GM23338 (cell line): ENCODE measurements around the gene ELFN2. TPM values are rescaled to one million over a fixed set of nuclear protein-coding genes. Genes with fewer than 3 reads are reported as not detected.

Experiments used
- ATAC-seq: fragments of 200-7000 bp; cut with Tn5 transposase; 3 replicates; pipeline ENCODE4 v1.9.1; 2020
- DNase-seq: peaks from one replicate; pipeline ENCODE4 v3.0.0-alpha.2; 2015; ENCODE audit warnings: low spot score
- H2AFZ ChIP-seq: fragments of 200-600 bp; sonication (generic); 2 replicates; pipeline ENCODE4 v1.8.0; 2016; ENCODE audit warnings: antibody characterized with exemption, mild to moderate bottlenecking, moderate library complexity
- H3F3A ChIP-seq: fragments of 200-600 bp; sonication (generic); replicated peaks from 2 replicates; pipeline ENCODE4 v1.8.0; 2017; ENCODE audit warnings: antibody characterized with exemption, mixed run types, low read depth
- H3K27ac ChIP-seq: fragments of 200-600 bp; sonication (generic); 2 replicates; pipeline ENCODE4 v1.6.1; 2016; ENCODE audit warnings: low read depth
- H3K27me3 ChIP-seq: fragments of 200-600 bp; sonication (generic); 2 replicates; pipeline ENCODE4 v1.8.0; 2016; ENCODE audit warnings: mild to moderate bottlenecking, mixed run types, moderate library complexity; ENCODE audit not compliant: insufficient read depth
- H3K36me3 ChIP-seq: fragments of 200-600 bp; sonication (generic); 2 replicates; pipeline ENCODE4 v1.8.0; 2016; ENCODE audit warnings: mild to moderate bottlenecking; ENCODE audit not compliant: insufficient read depth
- H3K4me1 ChIP-seq: fragments of 200-600 bp; sonication (generic); 2 replicates; pipeline ENCODE4 v1.8.0; 2016; ENCODE audit warnings: mild to moderate bottlenecking, moderate library complexity; ENCODE audit not compliant: insufficient read depth
- H3K4me2 ChIP-seq: fragments of 200-600 bp; sonication (generic); 2 replicates; pipeline ENCODE4 v1.7.1; 2017; ENCODE audit warnings: mixed run types
- H3K4me3 ChIP-seq: fragments of 200-600 bp; sonication (generic); 2 replicates; pipeline ENCODE4 v1.6.1; 2016; ENCODE audit warnings: mixed run types
- H3K79me2 ChIP-seq: fragments of 200-600 bp; sonication (generic); replicated peaks from 2 replicates; pipeline ENCODE4 v1.8.0; 2017; ENCODE audit warnings: mild to moderate bottlenecking; ENCODE audit not compliant: insufficient read depth
- H3K9me2 ChIP-seq: fragments of 200-600 bp; sonication (generic); 2 replicates; pipeline ENCODE4 v1.8.0; 2017; ENCODE audit not compliant: insufficient read depth
- H4K20me1 ChIP-seq: fragments of 200-600 bp; sonication (generic); replicated peaks from 2 replicates; pipeline ENCODE4 v1.8.0; 2017; ENCODE audit warnings: mild to moderate bottlenecking; ENCODE audit not compliant: insufficient read depth
- H3K27ac Mint-ChIP-seq: 2 replicates; pipeline ENCODE4 v1.8.0; 2020; ENCODE audit warnings: inconsistent platforms, mild to moderate bottlenecking, moderate library complexity, mixed read lengths
- H3K27me3 Mint-ChIP-seq: 3 replicates; pipeline ENCODE4 v1.8.0; 2022; ENCODE audit warnings: low read depth, mild to moderate bottlenecking, moderate library complexity, mixed read lengths, inconsistent platforms; ENCODE audit not compliant: insufficient read depth, poor library complexity
- H3K36me3 Mint-ChIP-seq: 3 replicates; pipeline ENCODE4 v1.8.0; 2021; ENCODE audit warnings: low read depth, mild to moderate bottlenecking, inconsistent platforms, moderate library complexity, mixed read lengths
- H3K4me1 Mint-ChIP-seq: 3 replicates; pipeline ENCODE4 v1.8.0; 2020; ENCODE audit warnings: mild to moderate bottlenecking, inconsistent platforms, mixed read lengths
- H3K4me3 Mint-ChIP-seq: 3 replicates; pipeline ENCODE4 v1.8.0; 2021; ENCODE audit warnings: moderate library complexity, mild to moderate bottlenecking, inconsistent platforms, mixed read lengths
- H3K9me3 Mint-ChIP-seq: 3 replicates; pipeline ENCODE4 v1.8.0; 2020; ENCODE audit warnings: moderate library complexity, mild to moderate bottlenecking, inconsistent platforms, mixed read lengths
- CREB1 ChIP-seq: fragments of 250-450 bp; sonication (Bioruptor Pico); IDR thresholded peaks from 2 replicates; pipeline ENCODE4 v1.5.0; 2020; ENCODE audit warnings: low read depth, mild to moderate bottlenecking, moderate library complexity
- CTCF ChIP-seq, 2 experiments: fragments of 200-600 bp in 1 of 2; sonication (generic) in 1 of 2; conservative IDR thresholded peaks; 2 replicates each; pipeline versions ENCODE4 v1.5.1 to v1.6.1; 2016 to 2017; ENCODE audit warnings: antibody characterized with exemption in 2 of 2, low read depth in 2 of 2, mild to moderate bottlenecking in 2 of 2, moderate library complexity in 1 of 2
- EZH2 ChIP-seq: fragments of 200-600 bp; sonication (generic); IDR thresholded peaks from one replicate; pipeline ENCODE4 v1.8.0; 2017; ENCODE audit warnings: antibody characterized with exemption, mild to moderate bottlenecking, low read depth; ENCODE audit not compliant: unreplicated experiment
- EZH2phosphoT487 ChIP-seq: fragments of 200-600 bp; sonication (generic); IDR thresholded peaks from one replicate; pipeline ENCODE4 v1.8.1; 2018; ENCODE audit warnings: antibody characterized with exemption; ENCODE audit not compliant: unreplicated experiment
- JUNB ChIP-seq: IDR thresholded peaks from one replicate; pipeline ENCODE4 v1.6.1; 2016; ENCODE audit warnings: antibody characterized with exemption; ENCODE audit not compliant: unreplicated experiment
- NANOG ChIP-seq: IDR thresholded peaks from 2 replicates; pipeline ENCODE4 v1.6.1; 2016; ENCODE audit warnings: antibody characterized with exemption, borderline replicate concordance
- POLR2AphosphoS5 ChIP-seq: IDR thresholded peaks from 2 replicates; pipeline ENCODE4 v1.6.1; 2016; ENCODE audit warnings: antibody characterized with exemption, low read depth
- REST ChIP-seq: IDR thresholded peaks from one replicate; pipeline ENCODE4 v1.6.1; 2018; ENCODE audit warnings: antibody characterized with exemption; ENCODE audit not compliant: unreplicated experiment
- STAT1 ChIP-seq: IDR thresholded peaks from one replicate; pipeline ENCODE4 v1.6.1; 2016; ENCODE audit warnings: antibody characterized with exemption; ENCODE audit not compliant: unreplicated experiment
- ZNF114 ChIP-seq: fragments of 250-450 bp; sonication (Bioruptor Pico); IDR thresholded peaks from 2 replicates; pipeline ENCODE4 v1.5.0; 2020; ENCODE audit warnings: mild to moderate bottlenecking, moderate library complexity
- ZNF331 ChIP-seq: fragments of 250-450 bp; sonication (Bioruptor Pico); IDR thresholded peaks from 2 replicates; pipeline ENCODE4 v1.5.0; 2020; ENCODE audit warnings: low read depth, mild to moderate bottlenecking, moderate library complexity
- ZNF462 ChIP-seq: fragments of 250-450 bp; sonication (Bioruptor Pico); IDR thresholded peaks from 2 replicates; pipeline ENCODE4 v1.5.0; 2020; ENCODE audit warnings: mild to moderate bottlenecking, moderate library complexity
- polyA plus RNA-seq: library from polyadenylated mRNA; unstranded; fragments of >200 nt; fragmentation: Nextera tagmentation; extraction: Ambion mirVana; gene quantifications from 2 replicates; pipeline ENCODE4 v1.2.1, GENCODE V29; 2016
- total RNA-seq: library from RNA; depleted of rRNA; stranded (reverse); fragments of >200 nt; shearing (Covaris generic); gene quantifications from 2 replicates; pipeline ENCODE4 v1.2.3, GENCODE V29; 2014
- TF ChIP-seq, protein P1 (sequence below): IDR thresholded peaks from 2 replicates; pipeline ENCODE4 v1.6.1; 2016; ENCODE audit warnings: antibody characterized with exemption

ELFN2 gene
- total and polyA plus RNA-seq, 2 experiments from 2014 or later, result 0.18 to 0.35 TPM

DNA sequence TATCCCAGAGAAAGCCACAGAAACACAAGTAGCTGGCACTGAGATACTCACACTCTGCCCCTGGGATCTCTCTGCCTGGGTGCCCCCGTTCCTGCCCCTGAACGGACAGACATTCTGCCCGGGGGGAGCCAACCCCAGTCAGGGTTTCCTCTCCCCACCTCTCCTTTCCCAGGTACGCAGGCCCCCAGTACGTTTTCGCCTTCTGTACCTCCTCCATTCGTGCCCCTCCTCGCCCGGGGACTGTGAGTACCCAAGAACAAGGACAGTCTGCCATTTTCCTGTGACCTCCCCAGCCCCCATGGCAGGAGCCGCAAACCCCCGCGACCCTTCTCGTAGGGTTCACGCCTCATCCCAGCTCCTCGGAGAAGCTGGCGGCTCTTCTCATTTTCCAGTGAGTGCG lies 29.1 kb upstream of the ELFN2 start:
- Histone ChIP-seq H3K27ac (no peak overlapping the region), H2AFZ (no peak overlapping the region), H3K36me3 (no peaks in the 10 kb centered on the region), H3K27me3 (no peaks in the 10 kb centered on the region), H3K4me2 (no peak overlapping the region), H4K20me1 (no peaks in the 10 kb centered on the region), H3K9me2 (no peaks in the 10 kb centered on the region), H3K4me3 (no peak overlapping the region), H3F3A (no peaks in the 10 kb centered on the region), H3K79me2 (no peaks in the 10 kb centered on the region), H3K4me1 (no peaks in the 10 kb centered on the region)
- no peak for DNase-seq
- ATAC-seq, result no peak
- H3K36me3 Mint-ChIP-seq, result no peaks in the 10 kb centered on the region
- peaks cover 11% of the 10 kb centered on the region for H3K4me1 Mint-ChIP-seq
- H3K4me3 Mint-ChIP-seq, result no peak overlapping the region
- peaks cover 9% of the 10 kb centered on the region for H3K27me3 Mint-ChIP-seq
- TF ChIP-seq ZNF114 (CRISPR knock-in tag), result no peak
- no peak for TF ChIP-seq POLR2AphosphoS5
- TF ChIP-seq STAT1, result no peak
- no peak for TF ChIP-seq ZNF331 (CRISPR knock-in tag)
- TF ChIP-seq NANOG, result no peak
- TF ChIP-seq, protein P1, sequence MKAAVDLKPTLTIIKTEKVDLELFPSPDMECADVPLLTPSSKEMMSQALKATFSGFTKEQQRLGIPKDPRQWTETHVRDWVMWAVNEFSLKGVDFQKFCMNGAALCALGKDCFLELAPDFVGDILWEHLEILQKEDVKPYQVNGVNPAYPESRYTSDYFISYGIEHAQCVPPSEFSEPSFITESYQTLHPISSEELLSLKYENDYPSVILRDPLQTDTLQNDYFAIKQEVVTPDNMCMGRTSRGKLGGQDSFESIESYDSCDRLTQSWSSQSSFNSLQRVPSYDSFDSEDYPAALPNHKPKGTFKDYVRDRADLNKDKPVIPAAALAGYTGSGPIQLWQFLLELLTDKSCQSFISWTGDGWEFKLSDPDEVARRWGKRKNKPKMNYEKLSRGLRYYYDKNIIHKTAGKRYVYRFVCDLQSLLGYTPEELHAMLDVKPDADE, result no peak
- no peak for TF ChIP-seq CTCF (conservative IDR thresholded peaks at IDR 0.05; ENCODE audit: low read depth in 2 of 2)
- no peak for TF ChIP-seq REST
- no peak for TF ChIP-seq EZH2
- TF ChIP-seq JUNB, result no peak
- no peak for TF ChIP-seq CREB1
- TF ChIP-seq EZH2phosphoT487, result no peak
- TF ChIP-seq ZNF462 (CRISPR knock-in tag), result no peak
- no peak overlapping the region for H3K27ac Mint-ChIP-seq
- H3K9me3 Mint-ChIP-seq, result no peaks in the 10 kb centered on the region; the same call in 2 of the 3 replicates
